ENCODE data around the gene AMBN.
A peak's percentile ranks its signal among the peaks of the same experiment; 100 is the strongest.
"Not testable (repeated sequence)": the region's sequence is repeated elsewhere in the genome, so short reads cannot be mapped to it uniquely, and the experiment has no call there.

AMBN gene

DNA sequence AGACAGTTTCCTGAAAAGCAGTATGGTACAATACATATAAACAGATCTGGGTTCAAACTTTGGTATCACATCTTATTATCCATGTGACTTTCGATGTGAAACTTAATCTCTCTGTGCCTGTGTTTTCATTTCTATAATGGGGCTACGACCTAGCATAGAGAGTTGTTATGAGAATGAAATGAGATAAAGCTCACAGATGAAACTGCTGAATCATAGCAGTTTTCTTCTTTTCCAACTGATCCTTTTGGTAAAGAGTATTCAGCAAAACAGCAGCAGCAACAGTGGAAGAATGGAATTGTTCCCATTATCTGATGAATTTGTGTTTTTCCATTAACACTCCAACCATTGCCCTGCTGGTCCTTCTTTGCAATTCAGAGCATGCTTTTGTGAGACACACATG, 16.3 kb downstream of the AMBN start:
- DNase-seq: no peak

DNA sequence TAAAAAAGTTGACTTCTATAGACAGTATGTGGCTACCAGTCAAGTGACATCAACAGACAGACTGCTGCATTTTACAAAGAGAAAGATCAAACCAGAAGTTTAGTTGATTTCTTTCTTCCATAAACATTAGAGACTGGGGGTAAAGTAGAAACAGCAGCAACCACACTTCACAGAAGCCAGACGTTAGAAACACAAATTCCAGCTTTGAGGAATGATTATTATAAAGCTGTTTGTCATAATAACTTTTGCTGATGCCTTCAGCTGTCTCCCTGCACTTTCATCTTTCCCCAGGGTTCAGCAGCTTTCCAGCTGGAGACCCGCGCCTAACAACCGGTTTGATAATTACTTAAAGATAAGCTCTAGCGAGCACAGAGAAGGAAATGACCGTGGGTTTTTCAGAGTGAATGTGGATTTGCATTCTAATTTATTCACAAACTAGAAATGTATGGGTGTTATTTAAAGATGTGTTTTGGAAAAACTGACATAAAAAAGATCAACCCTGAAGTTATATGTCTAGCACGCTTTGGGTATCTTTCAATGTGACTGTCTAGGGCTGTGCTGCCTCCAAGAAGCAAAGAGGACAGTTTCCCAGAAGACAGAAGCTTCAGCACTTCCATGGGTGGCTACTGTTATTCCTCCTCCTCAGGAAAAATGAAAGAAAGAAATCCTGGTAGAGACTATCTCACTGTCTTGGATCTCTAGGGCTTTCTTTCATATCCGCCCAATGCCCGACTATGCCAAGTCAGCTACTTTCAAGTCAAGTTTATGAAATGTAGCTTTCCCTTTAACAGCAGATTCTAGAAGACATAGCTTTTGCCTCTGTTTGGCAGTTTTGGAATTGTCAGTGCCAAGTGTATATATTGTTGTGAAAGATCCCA, 21.5 kb downstream of the AMBN start:
- no peak for DNase-seq

DNA sequence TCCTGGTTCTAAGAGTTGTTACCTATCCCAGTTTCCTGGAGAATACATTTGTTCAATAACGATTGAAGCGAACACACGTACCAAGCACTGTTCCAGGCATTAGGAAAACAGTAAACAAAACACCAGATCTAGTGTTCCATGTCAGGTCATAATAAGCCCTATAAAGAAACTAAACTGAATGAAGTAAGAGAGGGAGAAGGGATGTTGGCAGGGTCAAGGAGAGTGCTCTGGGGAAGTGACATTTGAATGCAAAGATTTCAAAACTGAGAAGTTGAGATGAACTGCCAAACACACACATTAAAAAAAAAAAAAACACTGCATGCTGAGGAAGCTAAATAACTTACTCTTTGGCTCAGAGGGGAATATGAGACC, 22.1 kb downstream of the AMBN start:
- no peak for DNase-seq

DNA sequence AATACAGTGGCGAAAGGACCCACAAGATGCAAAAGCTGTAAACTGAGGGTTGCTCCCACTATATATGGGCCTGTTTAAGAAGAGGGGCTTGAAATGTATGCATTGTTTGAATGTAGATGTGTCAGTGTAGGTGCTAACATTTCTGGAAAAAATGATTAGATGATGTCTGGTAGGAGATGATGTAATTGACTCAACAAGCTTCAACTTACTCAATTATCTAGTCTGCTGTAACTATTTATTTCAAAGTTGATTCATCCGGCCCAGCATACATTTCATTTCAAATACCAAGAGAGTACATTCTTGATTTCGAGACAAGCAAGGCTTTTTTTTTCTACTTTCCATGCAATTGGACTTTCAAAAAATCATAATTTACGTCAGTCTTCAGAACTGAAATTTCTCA, 27.2 kb downstream of the AMBN start:
- DNase-seq: no peak

DNA sequence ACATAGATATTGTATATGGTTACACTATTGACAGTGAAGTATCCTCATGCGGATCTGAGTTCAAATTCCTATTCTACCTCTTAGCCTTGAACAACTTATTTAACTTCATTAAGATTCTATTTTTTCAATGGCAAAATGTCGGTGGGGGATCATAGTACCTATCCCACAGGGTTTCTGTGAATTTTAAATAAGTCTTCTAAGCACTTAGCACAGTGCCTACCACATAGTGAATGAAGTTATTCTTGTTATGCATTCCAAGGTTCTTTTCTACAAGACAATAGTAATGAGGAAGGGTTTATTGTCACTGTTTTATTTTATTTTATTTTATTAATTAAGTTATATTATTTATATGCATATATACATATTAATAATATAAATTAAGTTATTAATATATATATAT, 27.7 kb downstream of the AMBN start:
- no peak for DNase-seq

DNA sequence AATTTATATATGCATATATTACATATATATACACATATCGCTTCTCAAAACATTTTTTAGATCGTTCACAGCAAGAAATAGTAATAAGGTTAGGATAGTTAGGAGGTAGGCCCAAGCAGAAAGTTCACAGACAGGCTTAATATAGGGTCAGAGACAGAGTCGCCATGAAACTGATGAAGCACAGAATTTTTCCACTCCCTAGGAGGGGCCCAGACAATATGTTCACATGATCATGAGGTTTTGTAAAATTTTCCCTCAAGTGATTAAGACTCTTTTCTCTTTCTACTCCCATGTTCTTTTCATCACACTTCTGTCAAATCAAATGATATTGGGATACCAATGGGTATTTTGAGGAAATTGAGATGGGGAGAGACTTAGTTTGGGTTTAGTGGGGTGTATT, 31.3 kb downstream of the AMBN start:
- DNase-seq: no peak

DNA sequence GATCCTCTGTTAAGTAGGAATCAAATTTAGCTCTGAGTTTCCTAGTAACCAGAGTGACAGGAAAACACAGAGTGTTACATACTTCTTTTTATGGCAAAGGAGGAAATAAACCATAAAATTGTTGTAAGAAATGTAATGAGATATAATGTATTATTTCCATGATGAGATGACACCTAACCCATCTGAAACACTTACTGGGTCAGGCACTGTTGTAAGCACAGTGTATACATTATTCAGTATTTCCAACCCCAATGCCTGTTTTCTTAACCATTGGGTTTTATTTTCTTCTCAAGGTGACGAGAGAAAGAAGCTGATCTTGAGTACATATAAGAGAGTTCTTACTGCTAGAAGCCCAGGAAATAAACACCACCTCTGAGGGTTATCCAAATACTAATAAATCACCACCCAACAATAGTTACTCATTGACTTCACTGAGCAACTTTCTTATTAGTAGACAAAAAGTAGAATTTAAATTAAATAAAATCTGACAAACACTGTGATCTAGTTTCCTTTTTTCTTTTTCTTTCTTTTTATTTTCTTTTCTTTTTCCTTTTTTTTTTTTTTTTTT, 32.3 kb downstream of the AMBN start:
- no peak for DNase-seq

DNA sequence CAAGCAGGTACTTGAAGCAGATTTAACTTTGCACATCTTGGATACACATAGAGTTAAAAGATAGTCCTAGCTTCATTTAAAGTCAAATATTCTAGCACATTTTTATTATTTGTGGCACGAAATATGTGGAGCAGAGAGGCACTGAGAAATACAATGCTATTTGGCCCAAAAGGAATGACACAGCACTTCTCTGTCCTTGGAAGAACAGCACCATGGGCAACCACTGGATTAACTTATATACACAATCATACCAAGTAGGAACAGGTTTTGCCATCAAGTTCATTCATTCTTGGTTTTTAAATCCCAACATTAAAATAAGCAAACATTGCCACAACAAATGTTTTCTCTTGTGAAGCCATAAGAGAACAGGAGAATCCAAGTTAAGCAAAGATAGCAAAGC, 35.6 kb downstream of the AMBN start:
- no peak for DNase-seq

DNA sequence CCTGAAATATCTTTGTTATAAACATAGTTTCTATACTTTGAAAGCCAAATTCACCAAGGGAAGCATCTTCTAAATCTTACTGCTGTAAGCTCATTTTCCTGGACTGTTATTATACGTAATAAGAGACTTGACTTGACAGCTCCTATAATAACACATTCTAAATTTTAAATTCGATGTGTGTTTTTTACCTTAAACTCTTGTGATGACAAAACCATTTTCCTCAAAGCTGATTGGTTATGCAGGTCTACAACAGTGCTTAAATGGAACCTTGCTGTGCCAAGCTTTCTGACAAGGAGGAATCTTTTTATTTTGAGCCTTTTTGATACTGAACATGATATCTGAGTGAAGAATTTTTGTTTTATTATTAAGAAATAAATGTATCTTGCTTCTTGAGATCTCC, 36.4 kb downstream of the AMBN start, which contains the start of gene ENAM:
Gene ENAM (plus strand): TSS at position 301 of the 400 bp plus-strand sequence. CDS start 757 bp downstream, outside the sequence.
- no peak for DNase-seq

DNA sequence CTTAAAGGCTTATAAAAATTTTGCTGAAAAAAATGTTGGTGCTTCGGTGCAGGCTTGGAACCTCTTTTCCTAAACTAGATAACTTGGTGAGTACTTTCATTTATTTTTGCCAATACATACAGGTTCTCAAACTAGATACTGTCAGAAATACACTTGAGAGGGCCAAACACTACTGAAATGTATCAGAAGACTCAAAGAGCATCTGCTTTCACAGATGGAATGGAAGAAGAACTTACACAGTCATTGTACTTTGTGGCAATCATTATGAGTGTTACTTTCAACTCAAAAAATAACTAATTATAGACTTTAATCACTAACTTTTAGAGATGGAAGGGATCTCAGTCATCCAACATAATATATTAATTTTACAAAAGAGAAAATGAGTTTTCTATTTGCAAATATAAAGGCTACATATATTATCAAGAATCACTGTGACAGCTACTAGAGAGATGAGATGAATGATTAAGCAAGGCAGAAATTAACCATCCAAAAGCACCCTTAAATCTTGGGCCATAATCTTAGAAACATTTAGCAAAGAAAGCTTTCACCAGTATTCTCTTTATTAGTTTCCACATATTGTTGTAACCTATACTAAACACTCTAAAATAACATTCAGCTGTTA, 37.5 kb downstream of the AMBN start:
- no peak for DNase-seq

DNA sequence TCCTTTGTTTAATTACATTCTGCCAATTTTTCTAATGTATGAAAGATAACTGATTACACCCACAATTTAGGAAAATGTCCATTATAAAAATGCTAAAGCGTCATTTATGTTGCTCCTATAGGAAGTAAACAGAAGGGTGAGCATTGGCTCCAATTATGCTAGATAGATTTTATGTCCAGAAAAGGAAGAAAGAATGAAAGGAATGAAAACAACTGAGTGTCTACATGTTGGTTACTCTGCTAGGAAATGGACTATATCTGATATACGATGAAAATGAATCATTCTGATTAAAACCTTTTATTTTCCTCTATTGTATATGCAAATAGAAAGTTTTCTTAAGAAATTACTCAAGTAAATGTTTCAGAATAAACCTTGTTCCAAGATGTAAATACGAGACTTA, 38.1 kb downstream of the AMBN start:
- DNase-seq: no peak

DNA sequence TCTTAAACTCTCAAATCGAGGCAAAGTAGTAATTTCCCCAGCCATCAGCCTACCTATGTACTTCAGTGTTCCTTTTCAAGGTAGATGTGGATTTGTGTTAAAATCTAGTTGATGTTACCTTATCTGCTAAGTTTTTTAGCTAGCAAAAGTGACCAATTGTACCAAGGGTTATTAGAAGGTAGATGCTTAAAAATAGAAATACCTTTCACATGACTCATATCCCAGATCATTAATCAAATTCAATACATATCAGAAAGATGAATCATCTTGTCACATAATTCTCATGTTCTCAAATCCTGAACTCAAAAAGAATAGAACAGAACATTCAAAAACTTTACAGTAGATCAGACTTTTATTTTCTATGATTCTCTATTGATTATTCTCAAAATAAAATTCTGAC, 40.0 kb downstream of the AMBN start:
- DNase-seq: no peak

DNA sequence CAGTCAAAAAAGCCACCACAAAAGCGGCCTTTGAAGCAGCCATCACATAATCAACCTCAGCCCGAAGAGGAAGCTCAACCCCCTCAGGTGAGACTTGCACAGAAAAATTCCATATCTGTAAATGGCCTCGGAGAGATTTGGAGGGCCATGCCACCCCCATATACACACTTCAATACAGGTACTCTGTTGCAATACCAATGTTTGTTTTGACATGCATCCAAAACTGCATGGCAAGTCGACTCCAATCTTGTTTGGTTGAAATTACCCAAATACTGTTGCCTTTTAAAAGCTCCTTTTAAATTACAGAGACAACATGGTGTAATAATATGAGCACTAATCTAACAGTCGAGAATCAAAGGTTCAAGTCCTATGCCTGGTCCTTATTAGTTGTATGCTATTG, 42.4 kb downstream of the AMBN start:
- no peak for DNase-seq

DNA sequence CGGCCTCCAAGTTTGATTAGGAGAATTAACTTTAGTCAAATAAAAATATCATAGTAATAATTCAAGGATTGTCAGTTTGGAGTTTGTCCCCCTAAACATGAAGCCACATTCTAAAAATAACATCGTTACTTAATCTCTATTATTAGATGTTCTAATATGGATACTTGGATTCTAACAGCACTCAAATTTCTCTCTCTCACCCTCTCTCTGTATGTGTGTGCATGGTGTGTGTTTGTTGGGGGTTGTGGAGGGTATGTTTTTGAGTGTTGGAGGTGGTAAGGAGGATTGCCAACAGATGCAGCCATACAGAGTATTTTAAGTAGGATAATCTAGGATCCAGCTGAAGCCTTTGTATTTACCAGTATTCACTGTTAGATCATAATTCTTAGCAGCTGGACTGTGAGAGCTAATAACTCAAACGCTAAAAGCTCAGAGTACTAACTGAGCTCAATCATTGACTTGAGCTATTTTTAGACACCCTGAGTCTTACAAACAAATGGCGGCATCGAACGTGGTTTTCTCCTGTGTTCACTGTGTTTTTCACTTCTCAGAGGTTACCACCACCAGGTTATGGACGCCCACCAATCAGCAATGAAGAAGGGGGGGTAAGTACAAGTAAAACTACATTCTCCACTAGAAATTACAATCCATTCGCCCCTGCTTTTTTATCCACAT, 45.3 kb downstream of the AMBN start:
- DNase-seq: peak; percentile 18

DNA sequence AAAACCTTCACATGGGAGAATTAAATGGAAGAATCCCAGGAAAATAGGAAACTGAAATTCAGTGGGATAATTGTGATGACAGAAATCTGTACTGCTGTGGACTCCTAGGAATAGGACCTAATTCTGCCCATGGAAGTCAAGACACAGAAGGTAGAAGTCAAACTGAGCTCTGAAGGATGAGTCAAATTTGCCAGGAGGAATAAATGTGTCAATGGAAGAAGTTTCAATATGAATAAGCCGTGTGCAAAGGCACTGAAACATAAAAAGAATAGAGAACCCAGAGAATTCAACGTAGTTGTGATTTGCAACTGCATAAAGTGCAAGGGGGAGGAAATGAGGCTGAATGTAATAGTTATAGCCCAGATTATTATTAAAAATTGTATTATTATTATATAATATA, 48.1 kb downstream of the AMBN start:
- no peak for DNase-seq

DNA sequence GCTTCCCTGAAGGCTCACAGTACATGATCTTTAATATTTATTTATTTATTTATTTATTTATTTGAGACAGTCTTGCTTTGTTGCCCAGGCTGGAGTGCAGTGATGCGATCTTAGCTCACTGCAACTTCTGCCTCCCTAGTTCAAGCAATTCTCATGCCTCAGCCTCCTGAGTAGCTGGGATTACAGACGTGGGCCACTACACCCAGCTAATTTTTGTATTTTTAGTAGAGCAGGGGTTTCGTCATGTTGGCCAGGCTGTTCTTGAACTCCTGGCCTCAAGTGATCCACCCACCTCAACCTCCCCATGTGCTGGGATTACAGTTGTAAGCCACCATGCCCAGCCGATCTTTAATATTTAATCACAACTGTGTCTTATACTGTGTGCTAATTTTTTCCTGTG, 58.7 kb downstream of the AMBN start:
- not testable (repeated sequence) for DNase-seq

DNA sequence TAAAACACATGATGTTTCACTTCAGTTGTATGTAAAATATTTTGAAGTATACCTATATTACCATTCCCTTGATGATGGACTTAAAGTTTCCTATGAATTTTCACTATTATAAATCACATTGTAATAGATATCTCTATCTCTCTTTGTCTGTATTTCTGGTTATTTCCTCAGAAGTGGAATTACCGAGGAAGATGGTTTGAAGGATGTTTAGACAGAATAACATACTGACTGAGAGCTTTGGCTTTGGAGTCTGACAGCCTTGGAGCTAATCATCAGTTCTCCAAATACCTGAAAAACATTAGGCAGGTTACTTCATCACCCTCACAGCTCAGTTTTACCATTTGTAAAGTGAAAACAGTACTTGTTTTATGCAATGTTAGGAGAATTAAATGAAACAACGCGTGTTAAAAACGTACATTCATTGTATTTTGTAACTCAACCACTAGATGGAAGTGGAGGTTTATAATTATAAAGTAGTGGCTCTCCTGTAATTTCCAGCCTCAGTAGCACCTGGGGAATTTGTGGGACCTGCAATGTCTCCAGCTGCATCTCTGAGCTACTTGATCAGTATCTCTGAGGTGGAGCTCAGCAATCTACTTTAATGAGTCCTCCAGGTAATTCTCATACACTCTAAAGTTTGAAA, 59.9 kb downstream of the AMBN start:
- DNase-seq: peak; percentile 39

DNA sequence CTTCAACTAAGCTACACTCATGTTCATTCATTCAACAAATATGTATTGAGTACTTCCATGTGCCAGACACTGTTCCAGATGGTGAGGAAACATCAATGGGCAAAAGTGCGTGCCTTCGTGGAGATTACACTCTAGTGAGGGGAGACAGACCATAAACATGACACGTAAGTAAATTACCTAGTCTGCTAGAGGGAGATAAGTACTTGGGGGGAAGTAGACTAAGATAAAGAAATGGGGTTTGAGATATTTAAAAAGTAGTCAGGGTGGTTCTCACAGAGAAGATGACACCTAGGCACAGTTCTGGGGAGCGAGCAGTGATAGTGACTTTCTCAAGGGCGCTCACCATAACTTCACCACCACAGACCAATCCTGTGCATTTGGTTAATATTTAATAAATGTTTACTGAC, 62.6 kb downstream of the AMBN start:
- no peak for DNase-seq
